NCI-H82 (cell line): ENCODE data around the gene GMIP.
A peak's percentile ranks its signal among the peaks of the same experiment; 100 is the strongest.
"Not testable (repeated sequence)": the region's sequence is repeated elsewhere in the genome, so short reads cannot be mapped to it uniquely, and the experiment has no call there.

Experiments
- DNase-seq: peaks from one replicate; lab custom pipeline; 2025; lab: John Stamatoyannopoulos, UW

The GMIP gene

GRCh38 chr19:19606021-19606420, 37.4 kb downstream of the GMIP start:
- DNase-seq = no peak

DNA sequence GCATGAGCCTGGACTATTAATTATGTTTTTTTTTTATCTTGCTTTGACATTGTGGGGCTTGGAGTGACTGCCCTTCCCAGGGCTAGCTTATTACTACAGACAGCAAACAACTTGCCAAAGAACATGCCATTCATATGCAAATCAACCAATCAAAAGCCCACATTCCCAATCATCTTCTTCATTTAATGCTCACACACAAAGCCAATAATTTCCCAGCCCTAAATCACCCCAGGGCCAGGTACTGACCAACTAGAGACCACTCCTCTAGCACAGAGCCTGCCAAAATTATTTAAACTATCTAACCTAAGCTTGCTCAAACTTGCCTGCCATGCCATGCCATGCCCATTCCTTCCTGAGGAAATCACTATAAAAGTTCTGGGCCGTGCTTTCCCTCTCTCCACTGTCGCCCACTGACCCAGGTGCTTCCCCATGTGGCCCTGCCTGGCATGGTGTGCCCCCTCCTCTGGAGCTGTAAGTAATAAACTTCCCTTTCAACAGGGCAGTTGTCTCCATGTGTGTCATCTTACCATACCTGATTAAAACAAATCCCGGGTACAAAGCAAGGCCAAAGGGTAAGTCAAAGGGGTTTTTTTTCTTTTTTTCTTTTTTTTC, 40.6 kb downstream of the GMIP start:
- no peak for DNase-seq

- DNase-seq = no peak
Observed at GRCh38 chr19:19602136-19602712, 41.2 kb downstream of the GMIP start.

DNA sequence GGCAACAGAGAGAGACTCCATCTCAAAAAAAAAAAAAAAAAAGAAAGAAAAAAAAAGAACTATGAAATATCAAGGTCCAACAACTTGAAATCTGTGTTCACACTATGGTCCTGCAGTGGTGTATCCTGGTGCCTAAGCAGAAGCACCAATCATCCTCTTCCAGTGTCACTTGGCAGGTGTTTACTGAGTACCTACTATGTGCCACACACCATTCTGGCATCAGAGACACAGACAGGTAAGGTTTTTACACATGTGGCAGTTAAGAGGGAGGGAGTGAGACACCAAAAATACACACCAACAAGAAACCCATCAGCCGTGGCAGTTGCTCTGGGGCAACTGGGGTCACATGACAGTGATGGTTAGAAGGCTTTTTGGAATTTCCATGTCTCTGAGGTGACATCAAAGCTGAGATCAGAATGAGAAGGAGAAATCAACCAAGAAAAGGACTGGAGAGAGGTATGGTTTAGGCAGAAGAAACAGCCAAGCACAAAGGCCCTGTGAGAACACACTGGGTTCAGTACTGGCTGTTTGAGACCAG, 42.6 kb downstream of the GMIP start:
- no peak for DNase-seq

GRCh38 chr19:19598728-19599451, 44.6 kb downstream of the GMIP start:
- DNase-seq = not testable (repeated sequence)

DNA sequence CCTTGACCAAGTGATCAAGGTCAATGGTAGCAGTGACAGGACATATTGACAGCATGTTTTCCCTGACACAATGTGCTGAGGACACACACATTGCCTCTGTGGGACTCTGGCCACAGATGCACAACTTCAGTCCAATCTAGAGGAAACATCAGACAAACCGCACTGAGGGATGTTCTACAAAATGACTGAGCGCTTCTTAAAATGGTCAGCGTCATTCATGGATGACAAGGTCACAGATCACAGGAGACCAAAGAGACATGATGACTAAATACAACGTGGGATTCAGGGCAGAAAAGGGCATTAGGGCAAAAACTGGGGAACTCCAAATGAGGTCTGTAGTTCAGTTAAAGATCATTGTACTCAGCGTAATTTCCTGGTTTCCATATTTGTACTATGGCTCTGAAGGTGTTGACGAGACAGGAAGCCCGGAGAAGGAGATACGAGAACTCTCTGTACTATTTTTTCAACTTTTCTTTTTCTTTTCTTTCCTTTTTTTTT, 45.6 kb downstream of the GMIP start:
- no peak for DNase-seq

DNA sequence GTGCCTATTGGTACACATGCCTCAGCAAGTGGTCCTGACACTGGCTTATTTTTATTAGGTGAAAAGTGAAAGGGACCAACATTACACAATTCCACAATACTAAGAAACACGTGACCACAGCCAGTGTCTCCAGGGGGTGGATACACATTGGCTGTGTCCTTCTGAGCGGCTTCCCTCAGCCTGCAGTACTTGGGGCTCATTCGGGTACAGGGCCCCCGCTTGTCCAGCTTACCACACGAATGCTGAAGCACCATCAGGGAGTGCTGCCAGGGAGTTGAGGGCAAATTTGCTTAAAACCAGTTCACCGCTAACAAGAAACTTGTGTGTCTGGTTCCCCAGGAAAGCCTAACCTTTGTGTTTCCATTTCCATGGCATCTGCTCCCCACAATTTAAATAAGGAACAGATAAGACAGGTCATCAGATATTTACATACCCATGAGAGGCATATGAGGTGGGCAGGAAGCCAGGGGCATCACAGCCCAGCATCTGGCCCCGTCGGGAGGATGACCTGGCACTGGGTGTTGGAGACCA, 48.2 kb downstream of the GMIP start:
- DNase-seq = no peak

GRCh38 chr19:19594381-19594780, 49.1 kb downstream of the GMIP start:
- DNase-seq = no peak

DNA sequence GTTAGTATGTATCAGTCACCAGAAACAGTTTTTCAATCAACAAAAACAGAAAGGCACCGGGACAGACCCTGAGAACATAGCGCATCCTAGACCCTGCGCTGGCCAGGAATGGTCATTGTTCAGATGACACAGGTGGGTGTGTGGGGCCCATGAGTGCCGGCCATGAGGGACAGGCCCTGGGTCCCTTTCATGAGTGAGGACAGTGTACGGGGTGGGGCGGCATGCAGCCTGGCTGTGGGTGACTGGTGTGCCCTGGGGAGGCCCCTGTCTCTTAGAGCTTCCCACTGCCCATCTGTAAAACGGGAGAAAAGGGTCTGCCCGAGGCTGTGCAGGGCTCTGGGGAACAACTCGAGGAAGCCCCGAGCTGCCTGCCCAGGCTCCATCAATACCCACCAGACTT, 50.8 kb downstream of the GMIP start:
- no peak for DNase-seq

DNA sequence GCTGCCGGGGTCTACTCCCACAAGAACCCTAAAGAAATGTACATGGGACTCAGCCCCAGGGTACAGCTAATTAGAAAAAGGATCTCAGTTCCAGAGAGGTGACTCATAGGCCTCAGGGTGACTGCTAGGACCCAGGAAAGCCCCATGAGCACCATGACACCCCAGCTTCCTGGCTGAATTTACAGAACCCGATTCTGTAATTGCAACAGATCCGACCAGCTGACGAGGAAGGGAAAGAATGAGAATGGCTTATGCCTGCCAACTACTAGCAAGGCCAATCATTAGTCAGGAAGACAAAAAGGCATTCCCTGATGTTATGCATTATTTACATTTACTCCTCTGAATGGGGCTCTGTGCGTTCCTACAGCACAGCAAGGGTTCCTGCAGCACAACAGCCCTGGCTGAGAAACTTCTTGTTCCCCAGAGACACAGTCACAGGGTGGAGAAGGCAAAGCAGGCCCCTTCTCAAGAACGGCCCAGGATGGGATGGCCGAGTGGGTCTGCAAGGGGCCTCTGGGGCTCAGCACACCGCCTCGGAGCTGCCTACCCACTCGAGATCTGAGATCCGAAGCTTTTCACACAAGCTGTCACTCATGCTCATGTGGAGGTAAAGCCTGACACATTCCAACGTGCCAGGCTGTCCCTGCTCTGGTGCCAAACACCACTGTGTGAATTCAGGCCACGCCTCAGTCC, 52.2 kb downstream of the GMIP start:
- DNase-seq = no peak

DNA sequence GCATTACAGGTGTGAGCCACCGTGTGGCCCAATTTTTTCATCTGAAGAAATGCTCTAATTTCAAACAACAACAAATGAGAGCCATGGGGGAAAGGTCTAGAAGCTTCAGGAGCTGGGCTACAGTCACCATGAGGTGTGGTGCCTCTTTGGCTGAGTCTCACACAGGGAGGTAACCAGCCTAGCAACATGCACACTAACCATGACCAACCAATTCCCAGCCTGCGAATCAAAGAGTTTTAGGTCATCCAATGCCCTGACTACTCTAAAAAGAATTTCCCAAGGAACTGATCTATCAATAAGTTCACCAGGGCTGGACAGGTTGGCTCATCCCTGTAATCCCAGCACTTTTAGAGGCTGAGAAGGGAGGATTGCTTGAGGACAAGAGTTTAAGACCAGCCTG, 54.9 kb downstream of the GMIP start:
- DNase-seq = no peak

DNA sequence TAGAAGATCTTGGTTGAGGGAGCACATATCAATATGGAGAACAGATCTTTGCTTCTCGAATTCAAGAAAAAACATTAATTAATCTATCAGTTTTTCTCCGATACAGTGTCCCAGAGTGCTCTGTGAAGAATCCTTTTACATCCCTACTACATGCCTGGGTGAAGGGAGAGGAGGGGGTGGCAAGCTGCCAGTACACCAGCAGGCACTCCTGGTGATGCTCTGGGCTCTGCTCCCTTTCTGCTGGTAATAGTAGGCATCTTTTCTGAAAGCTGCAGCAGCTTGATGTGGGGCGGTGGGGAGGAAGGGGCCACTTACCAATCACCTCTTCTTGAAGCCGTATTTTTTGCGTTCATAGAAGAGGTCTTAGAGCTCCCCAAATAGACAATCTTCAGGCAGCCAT, 55.7 kb downstream of the GMIP start:
- no peak for DNase-seq

GRCh38 chr19:19584356-19584755, 59.1 kb downstream of the GMIP start:
- no peak for DNase-seq

- peak; percentile 67 for DNase-seq
Observed at GRCh38 chr19:19582471-19582870, 61.0 kb downstream of the GMIP start.

GRCh38 chr19:19581391-19581790, 62.1 kb downstream of the GMIP start:
- no peak for DNase-seq

DNA sequence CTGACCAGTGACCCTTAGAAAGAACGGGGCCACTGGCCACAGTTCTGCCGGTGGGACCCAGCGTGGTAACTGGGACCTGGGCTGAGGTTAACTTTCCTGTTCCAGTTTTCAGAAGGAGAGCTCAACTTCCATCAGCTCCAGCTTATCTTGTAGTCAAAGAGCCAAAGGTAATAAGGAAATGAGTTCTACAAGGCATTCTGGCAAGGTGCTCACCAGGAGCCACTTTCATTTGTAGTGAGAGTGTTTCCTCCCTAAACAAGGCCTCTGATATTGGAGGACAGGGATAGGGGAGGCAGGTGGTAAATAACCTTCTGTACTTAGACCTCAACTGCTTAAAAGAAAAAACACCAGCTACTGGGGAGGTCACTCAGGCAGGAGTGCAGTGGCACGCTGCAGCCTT, 63.0 kb downstream of the GMIP start:
- DNase-seq = no peak

- peak; percentile 27 for DNase-seq
Observed at GRCh38 chr19:19579533-19580361, 63.7 kb downstream of the GMIP start.
